HG03280 (cell line): ENCODE results near the gene GSG1L.

Source experiments
- ATAC-seq: cut with Tn5 transposase; IDR thresholded peaks from one replicate; pipeline ENCODE4 v1.9.1; 2021; ENCODE audit warnings: mild to moderate bottlenecking, moderate library complexity; ENCODE audit not compliant: unreplicated experiment

Gene GSG1L

DNA sequence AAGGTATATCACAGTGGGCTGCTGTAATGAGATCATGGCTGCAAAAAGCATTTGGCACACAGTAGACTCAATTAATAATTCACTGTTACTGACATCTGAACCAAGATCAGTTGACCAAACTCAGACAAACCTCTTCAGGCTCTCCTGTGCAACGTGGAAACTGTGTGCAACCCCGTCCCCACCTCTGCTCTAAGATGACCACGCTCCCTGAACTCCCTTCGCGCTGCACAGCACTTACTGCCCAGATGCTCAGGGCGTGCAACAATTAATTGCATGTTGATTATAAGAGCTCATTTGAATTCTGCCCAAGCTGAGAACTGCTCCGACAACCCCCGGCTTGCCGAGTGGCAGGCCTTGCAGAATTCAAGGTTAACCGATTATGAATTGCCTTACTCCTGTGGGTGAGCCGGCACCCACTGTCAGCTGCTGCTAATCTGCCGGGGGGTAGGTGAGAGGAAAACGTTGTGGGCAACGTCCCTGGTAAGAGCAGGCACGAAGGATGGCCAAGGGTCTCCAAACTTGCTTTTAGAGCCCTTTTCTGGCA lies 1.3 kb upstream of the GSG1L start:
- no peak for ATAC-seq

- no peak for ATAC-seq
Measured at GRCh38 chr16:28064150-28064549, 636 bp upstream of the GSG1L start.

- ATAC-seq = no peak
Measured at GRCh38 chr16:28062847-28063521, 530 bp downstream of the GSG1L start.

DNA sequence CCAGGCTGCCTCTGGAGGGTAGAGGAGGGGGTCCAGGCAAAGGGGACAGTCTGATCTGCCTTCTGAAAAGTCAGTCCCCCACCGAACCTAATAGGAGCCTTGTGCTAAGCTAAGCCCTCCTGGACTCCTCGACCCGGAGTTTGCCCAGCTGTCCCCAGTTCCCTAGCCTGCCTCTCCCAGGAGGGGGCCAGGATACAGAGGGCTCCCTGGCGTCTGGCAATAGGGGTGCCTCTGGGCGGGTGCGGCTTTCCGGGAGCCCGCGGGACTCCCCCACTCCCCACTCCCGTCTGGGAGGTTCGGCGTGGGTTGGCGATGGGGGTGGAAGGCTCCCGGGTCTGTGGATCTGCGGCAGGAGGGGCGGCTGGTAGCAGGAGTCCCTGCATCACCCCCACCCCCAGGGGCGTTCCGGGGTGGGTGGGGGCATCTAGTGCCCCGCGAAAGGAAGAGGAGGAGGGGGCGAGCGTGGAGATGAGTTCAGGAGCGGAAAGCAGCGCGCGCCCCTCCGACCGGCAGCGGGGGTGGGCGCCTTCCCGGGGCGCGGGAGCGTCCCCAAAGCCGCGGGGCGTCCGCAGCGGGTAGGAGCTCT lies 1.2 kb downstream of the GSG1L start:
- no peak for ATAC-seq

DNA sequence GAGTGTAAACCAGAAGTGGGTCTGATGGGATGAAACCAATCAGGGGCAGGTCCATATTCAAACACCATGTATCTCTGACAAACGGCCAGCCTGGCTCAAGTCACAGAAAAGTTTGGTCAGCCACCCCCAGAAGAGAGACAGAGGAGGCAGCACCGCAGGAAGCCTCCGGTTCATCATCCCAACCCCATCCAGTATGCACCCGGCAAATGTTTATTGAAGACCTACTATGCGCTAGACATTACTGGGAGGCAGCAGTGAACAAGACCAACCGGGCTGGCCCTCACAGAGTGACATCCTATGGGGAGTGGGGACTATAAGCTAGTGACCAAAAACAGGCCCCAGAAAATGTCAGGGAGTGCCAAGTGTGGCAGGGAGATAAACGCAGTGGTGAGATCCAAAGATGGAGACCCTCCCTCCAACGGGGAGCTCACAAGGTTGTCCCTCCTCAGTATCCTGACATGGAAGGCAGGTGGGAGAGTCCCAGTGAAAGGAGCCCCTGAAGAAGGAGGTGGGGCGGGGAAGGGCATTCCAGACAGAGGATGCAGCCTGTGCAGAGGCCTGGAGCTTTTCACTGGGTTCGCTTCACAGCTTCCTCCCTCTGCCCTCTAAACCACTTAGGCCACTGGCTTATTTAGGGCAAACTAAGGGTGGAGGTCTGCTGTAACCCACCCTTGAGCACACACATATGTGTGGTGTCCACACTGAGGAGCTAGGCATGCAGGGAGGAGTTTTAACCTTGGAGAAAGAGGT lies 2.0 kb downstream of the GSG1L start:
- ATAC-seq = no peak

GRCh38 chr16:28059841-28060575 lies 3.5 kb downstream of the GSG1L start:
- ATAC-seq = no peak

DNA sequence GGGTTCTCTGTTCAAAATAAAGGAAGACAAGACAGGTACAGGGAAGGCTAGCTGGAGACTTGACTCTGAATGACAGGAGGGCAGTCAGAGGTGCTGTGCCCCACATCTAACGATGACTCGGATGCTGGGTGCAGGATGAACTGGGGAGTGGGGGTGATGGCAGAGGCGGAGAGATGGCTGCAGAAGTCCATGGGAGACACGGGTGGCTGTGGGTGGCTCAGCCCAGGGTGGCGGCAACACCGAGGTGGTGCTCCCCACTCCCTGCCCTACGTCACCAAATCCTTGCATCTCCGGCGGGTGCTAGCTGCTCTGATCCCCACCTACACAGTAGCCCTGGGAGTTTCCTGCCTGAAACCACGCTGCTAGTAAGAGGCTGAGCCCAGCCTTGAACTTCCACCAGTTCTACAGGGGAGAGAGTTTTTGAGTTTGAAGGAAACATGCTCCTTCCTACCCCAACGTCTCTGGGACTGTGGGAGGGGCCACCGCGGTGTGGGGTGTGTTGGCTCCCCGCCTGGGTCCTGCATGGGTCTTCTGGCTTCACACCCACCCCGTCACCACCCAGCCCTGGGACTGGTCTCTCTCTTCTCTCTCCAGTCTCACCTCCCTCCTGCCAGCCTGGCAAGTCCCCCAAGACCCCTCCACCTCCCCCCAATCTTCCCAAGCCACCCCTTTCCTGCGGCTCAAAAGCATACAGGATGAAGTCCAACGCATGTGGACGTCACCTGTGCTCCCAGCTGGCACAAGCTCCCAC lies 4.5 kb downstream of the GSG1L start:
- ATAC-seq = no peak

GRCh38 chr16:28057949-28058348 lies 5.6 kb downstream of the GSG1L start:
- no peak for ATAC-seq

GRCh38 chr16:28053461-28053860 lies 10.1 kb downstream of the GSG1L start:
- no peak for ATAC-seq

- ATAC-seq = no peak
Measured at GRCh38 chr16:28052274-28053128, 11.0 kb downstream of the GSG1L start.

DNA sequence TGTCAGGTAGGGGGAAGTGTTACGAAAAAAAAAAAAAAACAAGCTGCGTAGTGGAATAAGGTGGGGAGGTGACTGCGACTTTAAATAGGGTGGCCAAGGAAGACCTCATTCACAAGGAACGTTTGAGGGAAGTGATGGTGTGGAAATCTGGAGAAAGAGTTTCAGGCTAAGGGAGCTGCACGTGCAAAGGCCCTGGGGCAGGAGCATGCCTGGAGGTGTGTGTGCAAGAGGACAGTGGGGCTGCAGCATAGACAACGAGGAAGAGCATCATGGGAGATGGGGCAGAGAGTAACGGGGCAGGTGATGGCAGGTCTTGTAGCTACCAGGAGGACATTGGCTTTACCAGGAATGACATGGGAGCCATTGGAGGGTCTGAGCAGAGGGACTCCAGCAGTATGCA lies 12.0 kb downstream of the GSG1L start:
- no peak for ATAC-seq

- no peak for ATAC-seq
Measured at GRCh38 chr16:28042811-28043210, 20.7 kb downstream of the GSG1L start.

DNA sequence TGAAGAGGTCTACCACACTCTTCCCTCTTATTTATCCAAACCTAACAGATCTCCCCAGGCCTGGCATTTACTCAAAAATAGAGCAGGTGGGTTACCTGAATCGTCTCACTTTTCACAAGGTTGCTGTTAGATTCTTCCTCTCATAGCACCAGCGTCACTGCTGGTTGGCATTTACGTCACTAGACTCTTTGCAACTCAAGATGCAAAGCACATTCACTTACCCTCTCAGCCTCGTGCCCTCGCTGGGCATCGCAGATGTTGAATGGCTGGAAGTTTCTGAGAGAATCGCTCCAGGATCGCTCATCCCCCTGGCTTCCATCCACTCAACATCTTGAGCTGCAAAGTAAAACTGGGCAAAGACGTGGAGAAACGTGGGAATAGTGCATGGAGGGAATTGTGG lies 21.9 kb downstream of the GSG1L start:
- no peak for ATAC-seq

DNA sequence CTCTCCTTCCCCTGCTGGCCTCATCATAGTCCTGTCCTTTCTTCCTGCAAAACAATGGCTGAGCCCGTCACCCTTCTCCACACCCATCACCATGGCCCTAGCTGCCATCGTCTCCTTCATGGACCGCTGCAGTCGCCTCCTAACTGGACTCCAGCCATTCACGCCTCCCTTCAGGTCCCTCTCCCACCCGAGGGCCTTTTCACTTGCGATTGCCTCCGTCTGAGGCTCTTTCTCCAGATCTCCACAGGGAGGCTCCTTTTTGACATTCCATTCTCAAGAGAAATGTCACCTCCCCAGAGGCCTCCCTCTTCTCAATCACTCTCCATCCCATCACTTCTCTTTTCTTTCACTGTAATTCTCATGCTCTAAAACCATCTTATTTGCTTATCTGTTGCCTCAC lies 23.5 kb downstream of the GSG1L start:
- ATAC-seq = no peak

DNA sequence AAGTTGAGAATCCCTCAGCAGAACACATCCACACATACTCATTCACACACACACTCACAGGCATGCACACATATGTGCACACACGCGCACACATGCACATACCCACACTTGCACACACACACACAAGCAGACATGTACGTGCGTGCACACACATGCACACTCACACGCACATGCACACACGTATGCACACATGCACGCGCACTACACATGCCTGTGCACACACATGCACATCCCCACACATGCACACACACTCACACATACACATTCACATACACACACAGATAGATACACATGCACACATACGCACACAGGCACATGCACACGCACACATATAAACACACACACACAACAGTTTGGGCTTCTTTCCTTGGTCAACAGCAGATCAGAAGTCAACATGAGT lies 24.0 kb downstream of the GSG1L start:
- no peak for ATAC-seq

GRCh38 chr16:28038409-28038808 lies 25.1 kb downstream of the GSG1L start:
- no peak for ATAC-seq

- ATAC-seq = no peak
Measured at GRCh38 chr16:28035866-28036393, 27.6 kb downstream of the GSG1L start.

DNA sequence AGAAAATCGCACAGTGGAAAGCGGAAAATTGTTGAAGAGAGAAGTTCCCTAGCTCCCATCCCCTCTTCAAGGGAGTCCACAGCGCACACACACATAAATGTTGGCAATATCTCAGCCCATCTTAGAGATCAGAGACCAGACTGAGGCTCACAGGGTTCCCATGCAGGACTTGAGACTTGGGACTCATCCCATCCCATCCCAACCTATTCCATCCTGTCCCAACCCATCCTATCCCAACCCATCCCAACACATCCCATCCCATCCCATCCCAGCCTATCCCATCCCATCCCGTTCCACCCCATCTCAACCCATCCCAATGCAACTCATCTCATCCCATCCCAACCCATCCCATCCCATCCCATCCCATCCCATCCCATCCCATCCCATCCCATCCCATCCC lies 29.6 kb downstream of the GSG1L start:
- ATAC-seq = no peak

- no peak for ATAC-seq
Measured at GRCh38 chr16:28029387-28030002, 34.0 kb downstream of the GSG1L start.
